Measurements from ENCODE around the gene SAMSN1. TPM values are rescaled to one million over a fixed set of nuclear protein-coding genes. Genes with fewer than 3 reads are reported as not detected.

SAMSN1 gene
- total RNA-seq, 2 experiments from 2014 or later, result 2.8 TPM; not detected in 1

DNA sequence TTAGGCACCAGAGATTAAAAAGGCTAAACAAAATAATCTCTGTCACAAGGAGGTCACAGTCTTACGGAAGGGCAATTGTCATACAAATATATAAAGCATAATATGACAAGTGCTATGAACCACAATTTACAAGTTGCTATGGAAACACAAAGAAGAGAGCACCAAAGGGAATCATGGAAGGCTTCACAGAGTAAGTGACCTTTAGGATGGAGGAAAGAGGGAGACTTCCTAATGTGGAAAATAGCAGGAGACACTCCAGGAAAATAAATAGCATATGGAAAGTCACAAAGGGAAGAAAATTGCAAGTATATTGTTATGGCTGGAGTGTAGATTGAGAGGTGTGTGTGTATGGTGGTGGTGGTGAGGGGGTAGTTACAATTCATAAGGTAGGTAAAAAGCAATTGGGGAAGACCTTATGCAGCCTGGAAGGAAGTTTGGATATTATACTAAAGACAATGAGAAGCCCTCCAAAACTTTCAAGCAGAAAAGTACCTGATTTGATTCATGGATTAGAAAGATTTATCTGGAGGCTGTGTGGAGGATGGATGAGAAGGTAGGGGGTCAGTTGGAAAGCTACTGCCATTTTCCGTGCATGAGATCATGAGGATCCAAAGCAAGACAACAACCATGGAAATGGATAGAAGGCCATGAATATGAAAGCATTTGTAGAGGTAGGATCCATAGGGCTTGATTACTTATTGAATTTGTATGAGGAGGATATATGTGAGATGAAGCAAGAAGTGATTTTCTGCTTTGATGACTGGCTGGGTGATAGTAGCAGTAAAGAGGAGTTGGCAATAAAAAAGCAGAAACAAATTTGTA lies 61.7 kb downstream of the SAMSN1 start:
- no peak overlapping the region for H3K4me3 ChIP-seq (ENCODE audit: low read depth, low read length, poor library complexity, severe bottlenecking)
- BruUV-seq (replicated peaks), result no TSS peak
- no peak overlapping the region for H3K27ac ChIP-seq (ENCODE audit: low read depth, low read length, poor library complexity, severe bottlenecking)
- no peak for DNase-seq (ENCODE audit: low spot score)
- TF ChIP-seq CTCF (conservative IDR thresholded peaks at IDR 0.05; ENCODE audit: low read length), result no peak
- TF ChIP-seq EZH2phosphoT487 (IDR thresholded peaks at IDR 0.05; ENCODE audit: borderline replicate concordance, low read depth, low read length), result no peak
- no peaks in the 10 kb centered on the region for H4K20me1 ChIP-seq (ENCODE audit: insufficient read depth, low read length)
- H3K4me1 ChIP-seq (ENCODE audit: insufficient read depth, low read length, poor library complexity, severe bottlenecking), result peaks cover 7% of the 10 kb centered on the region
- no peak overlapping the region for H2AFZ ChIP-seq (ENCODE audit: low read length)
- CTCF ChIA-PET (ENCODE audit: unreplicated experiment), result no interaction called here
- H3K36me3 ChIP-seq (ENCODE audit: insufficient read depth, low read length), result no peaks in the 10 kb centered on the region
- H3K9me2 ChIP-seq (ENCODE audit: insufficient read depth, low read length), result no peaks in the 10 kb centered on the region
- POLR2A ChIA-PET, result no interaction called here
- no peaks in the 10 kb centered on the region for H3K79me2 ChIP-seq (ENCODE audit: insufficient read depth, low read depth, low read length)
- intact Hi-C loops (cut with micrococcal nuclease; ENCODE audit: unreplicated experiment), result no loop called here
- no peak overlapping the region for H3K4me2 ChIP-seq (ENCODE audit: low read length)
- no peaks in the 10 kb centered on the region for H3K9me3 ChIP-seq (ENCODE audit: low read length)

DNA sequence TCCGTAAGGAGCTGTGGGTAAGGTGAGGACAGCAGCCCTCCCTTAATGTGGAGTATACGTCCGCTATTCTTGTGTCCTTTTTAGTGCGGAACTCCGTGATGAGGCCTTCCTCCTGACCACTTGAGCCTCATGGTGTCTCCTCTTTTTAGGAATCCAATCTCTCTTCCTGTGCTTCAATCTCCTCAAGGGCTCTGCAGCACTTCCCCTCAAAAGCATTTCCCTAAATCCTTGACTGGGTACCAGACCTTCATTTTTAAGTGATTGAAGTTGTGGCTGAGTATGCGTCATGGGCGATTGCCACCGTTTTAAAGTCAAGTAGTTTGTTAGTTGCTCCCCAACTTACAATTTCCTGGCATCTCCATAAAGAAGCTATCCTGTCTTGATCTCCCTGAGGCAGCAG lies 62.8 kb downstream of the SAMSN1 start:
- Histone ChIP-seq H3K79me2 (ENCODE audit: insufficient read depth, low read depth, low read length) (no peaks in the 10 kb centered on the region), H3K4me3 (ENCODE audit: low read depth, low read length, poor library complexity, severe bottlenecking) (no peak overlapping the region)
- DNase-seq (ENCODE audit: low spot score), result no peak

More for the DNA sequence above, 62.8 kb downstream of the SAMSN1 start:
- CTCF ChIA-PET (ENCODE audit: unreplicated experiment), result no interaction called here
- BruUV-seq (replicated peaks), result no TSS peak
- H2AFZ ChIP-seq (ENCODE audit: low read length), result no peak overlapping the region
- intact Hi-C loops (cut with micrococcal nuclease; ENCODE audit: unreplicated experiment), result no loop called here
- no peaks in the 10 kb centered on the region for H3K9me3 ChIP-seq (ENCODE audit: low read length)
- POLR2A ChIA-PET, result interaction anchor here (0.6 kb wide), 1 partner anchor 18 kb away, joined by 3 read pairs; no protein-coding TSS in a partner anchor
- no peak for TF ChIP-seq CTCF (conservative IDR thresholded peaks at IDR 0.05; ENCODE audit: low read length)
- no peak for TF ChIP-seq EZH2phosphoT487 (IDR thresholded peaks at IDR 0.05; ENCODE audit: borderline replicate concordance, low read depth, low read length)
- peaks cover 7% of the 10 kb centered on the region for H3K4me1 ChIP-seq (ENCODE audit: insufficient read depth, low read length, poor library complexity, severe bottlenecking)
- no peak overlapping the region for H3K4me2 ChIP-seq (ENCODE audit: low read length)
- H3K36me3 ChIP-seq (ENCODE audit: insufficient read depth, low read length), result no peaks in the 10 kb centered on the region
- H3K9me2 ChIP-seq (ENCODE audit: insufficient read depth, low read length), result no peaks in the 10 kb centered on the region
- no peak overlapping the region for H3K27ac ChIP-seq (ENCODE audit: low read depth, low read length, poor library complexity, severe bottlenecking)
- H4K20me1 ChIP-seq (ENCODE audit: insufficient read depth, low read length), result no peaks in the 10 kb centered on the region

Data from OCI-LY7 (cell line).